ENCODE measurements around the gene SND1.

SND1 gene

DNA sequence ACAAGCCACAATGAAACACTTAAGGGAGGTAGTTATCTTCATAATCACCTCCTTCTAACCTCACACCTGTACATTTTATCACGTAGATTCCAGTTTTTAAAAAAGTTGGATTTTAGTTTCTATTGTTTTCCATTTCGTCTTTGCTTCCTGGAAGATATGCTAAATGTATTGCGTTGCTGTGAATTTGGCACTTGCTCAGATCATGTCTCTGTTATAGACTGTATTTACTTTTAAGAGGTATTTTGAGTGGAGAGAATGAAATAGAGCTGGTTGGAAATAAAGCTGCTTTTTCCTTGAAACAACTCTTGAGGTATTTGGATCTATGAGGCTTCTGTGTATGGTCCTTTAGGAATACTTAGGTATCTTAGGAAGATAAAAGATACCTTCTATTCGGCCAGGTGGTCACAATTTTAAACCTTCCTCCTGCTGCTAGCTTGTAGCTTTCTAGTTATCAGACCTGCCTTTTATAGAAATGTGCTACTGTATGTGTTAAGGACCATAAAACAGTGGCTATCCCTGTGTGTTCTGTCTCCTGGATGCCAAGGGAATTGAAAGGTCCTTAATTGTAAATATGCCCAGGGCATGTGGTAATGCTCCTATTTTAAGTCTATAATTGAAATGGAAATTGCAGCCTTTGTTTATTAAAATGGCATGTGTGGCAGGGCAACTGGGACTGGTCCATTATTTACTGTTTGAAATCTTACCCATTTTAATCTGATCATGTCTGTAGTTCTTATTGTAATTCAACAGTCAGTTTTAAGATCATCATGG is 147.7 kb downstream of the SND1 start:
- no peak for DNase-seq (ENCODE audit: low read depth in 2 of 2)

DNA sequence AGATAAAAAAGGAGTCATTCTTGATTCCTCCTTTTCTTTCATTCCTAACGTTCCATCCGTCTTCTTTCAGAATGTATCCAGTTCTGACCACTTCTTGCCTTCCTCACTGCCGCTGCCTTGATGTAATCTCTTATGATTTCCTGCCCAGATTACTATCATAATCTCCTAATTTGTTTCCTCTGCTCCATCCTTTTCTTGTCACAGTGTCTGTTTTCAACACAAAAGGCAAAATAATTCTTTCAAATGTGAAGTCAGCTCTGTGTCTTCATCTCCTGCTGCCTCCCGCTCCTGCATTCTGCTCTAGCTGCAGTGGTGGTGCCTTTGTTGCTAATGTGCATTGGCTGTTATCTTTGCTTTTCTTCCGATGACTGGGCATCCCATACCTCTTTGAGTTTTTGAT is 150.9 kb downstream of the SND1 start:
- DNase-seq (ENCODE audit: low read depth in 2 of 2), result no peak

DNA sequence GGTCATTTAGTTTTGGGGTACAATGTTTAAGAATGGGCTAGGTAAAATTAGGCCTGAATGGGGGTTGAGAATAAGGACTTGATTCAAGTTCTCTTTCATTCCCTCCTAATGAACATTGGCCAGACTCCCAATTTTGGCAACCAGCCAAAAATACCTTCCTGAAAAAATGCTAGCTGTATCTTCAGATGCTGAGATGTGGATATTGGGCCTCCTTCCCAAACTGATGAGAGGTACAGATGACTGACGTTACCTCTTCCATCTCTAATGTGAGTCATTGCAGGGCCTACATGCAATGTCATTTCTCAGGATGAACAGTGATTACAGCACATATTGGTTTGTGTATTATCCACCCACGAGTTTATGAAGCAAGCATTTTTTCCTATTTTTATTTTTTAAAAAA is 151.6 kb downstream of the SND1 start:
- no peak for DNase-seq (ENCODE audit: low read depth in 2 of 2)

DNA sequence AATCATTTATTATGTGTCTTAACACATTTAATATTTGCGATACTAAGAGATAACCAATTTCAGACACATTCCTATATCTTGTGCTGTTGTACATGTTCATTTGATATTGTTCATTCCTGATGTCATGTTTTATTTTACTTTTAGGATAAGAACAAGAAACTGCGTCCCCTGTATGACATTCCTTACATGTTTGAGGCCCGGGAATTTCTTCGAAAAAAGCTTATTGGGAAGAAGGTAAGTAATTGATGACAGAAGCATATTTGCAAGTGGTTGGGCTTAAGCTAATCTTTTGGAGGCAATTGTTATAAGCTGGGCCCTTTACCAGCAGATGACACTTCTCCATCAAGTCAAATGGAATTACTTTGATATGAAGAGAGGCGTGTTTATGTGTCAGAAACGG is 155.3 kb downstream of the SND1 start:
- no peak for DNase-seq (ENCODE audit: low read depth in 2 of 2)

DNA sequence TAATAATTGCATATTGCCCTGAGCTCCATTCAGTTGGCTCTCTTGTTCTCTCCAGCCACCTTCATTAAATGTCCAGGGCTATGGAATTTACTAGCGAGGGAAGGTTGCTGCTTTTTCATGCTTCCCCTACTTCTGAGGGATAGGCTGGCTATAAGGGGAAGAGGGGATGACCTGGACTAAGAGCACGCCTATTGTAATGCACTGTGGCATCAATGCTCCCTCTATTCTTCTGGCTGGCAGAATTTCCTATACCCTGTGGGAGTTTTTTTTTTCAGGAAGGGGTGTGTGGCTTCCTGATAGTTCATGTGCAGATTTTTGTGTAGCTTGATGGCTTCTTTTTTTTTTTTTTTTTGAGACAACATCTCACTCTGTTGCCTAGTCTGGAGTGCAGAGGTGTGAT is 155.8 kb downstream of the SND1 start:
- no peak for DNase-seq (ENCODE audit: low read depth in 2 of 2)

DNA sequence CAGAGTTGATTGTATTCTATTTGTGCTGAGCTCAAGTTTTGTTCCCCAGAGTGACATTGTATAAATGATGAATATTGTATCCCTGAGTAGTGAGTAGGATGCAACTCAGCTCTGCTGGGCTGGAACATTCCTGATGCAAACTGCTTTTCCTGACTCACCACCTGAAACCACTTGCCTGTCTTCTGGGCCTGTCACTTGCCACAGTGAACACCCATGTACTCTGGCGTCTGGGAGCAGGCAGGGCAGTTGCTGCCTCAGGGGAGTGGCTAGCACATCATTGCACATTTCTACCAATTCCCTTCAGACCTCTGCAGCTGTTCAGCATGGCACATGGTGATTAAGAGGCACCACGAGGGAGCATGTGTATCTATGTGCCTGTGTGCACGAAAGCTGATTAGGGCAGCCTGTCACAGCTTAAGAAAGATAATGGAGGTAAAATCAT is 157.3 kb downstream of the SND1 start:
- no peak for DNase-seq (ENCODE audit: low read depth in 2 of 2)

DNA sequence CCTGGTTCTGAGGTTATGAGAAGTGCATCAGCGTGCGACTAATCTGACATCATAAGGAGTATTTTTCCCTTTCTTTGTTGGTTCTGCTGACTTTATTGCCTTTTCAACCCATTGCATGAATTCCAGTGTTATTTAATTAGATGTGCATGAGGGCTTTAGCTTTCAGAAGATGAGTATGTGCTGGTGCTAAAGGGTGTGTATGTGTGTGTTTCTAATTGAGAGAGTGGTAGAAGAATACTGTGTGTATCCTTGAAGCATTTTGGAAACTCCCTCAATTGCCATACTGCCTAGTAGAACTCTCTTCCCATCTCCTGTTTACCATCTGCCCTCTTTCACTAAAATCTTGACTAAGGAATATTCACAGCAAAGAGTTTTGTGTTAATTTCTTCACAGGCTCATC is 158.1 kb downstream of the SND1 start:
- no peak for DNase-seq (ENCODE audit: low read depth in 2 of 2)

DNA sequence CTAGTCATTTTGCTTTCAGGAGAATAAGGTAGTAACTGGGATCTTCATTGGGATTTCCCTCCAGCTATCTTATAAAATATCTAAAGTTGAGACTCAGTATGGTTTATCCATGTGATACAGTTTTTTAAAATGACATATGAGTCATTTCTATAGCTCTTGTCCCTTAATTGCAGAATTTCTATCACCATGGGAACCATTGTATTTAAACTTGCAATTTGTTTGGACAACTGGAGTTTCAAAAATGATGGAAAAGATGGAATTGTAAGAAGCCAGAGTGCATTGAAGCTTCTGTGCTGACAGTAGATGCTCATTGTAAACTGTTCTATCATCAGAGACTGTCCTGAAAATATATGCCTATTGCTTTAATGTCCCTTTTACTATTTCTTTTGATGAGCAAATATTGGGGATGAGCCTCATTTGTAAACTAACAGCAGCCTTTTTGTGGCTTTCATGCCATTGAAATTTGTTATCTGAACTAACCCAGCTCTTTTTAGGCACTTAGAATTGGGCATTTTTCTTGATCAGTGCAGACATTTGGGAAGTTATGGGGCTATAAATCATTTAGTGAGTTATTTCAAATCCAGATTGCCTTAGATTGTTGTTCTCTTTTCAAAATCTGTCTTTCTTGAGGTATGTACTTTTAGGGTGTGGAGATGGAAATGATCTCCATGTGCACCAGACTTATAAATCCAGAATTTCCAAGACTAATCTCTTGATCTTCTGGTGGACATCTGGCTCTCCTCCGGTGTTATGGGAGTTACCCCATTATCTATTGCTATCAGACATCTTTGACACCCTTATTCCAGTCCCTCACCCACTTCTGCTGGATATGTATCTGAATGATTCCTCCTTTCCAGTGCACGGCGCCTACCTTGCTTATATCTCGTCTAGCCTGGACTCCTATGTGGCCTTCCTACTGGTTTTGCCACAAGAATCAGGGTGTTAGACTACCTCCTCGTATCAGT is 159.0 kb downstream of the SND1 start:
- no peak for DNase-seq (ENCODE audit: low read depth in 2 of 2)

DNA sequence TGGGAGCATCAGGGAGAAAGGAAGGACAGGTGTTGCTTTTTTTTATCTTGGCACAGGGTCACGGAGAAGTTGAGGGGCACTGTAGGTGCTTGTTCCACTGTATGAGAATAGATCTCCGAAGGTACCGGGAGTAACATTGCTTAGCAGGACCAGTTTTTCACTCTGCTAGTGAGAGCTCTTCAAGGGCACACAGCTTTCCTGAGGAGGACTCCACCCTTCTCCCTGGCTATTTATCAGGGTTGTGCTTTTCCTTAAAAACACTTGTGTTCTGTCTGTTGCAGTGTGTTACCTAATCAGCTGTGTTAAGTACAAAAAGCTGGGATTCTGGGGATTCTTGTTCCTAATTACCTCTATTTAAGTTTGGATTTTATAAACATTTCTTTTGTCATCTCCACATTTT is 160.5 kb downstream of the SND1 start:
- no peak for DNase-seq (ENCODE audit: low read depth in 2 of 2)

DNA sequence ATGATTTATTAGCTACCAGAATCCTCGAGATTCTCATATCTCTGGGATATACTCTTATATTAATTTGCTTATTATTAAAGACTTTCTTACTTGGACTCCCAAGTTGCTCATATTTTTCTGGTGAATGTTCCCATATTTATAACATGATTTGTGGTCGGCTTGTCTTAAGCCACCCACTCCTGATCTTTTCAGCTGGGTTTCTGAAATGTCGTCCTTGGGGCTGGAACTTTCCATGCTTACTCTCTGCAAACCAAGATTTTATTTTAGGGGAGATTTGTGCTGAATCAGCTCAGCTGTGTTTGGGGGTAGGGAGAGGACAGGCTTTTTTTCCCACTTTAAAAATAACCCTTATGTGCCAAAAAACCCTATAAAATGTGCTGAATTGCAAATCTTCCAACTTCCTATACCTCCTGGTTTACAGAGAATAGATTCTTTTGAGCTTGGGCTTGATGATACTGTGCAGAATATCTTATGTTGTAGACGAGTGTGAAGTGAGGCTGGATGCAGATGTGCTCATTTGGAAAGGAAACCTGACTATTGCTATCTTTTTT is 162.1 kb downstream of the SND1 start:
- DNase-seq (ENCODE audit: low read depth in 2 of 2), result no peak

DNA sequence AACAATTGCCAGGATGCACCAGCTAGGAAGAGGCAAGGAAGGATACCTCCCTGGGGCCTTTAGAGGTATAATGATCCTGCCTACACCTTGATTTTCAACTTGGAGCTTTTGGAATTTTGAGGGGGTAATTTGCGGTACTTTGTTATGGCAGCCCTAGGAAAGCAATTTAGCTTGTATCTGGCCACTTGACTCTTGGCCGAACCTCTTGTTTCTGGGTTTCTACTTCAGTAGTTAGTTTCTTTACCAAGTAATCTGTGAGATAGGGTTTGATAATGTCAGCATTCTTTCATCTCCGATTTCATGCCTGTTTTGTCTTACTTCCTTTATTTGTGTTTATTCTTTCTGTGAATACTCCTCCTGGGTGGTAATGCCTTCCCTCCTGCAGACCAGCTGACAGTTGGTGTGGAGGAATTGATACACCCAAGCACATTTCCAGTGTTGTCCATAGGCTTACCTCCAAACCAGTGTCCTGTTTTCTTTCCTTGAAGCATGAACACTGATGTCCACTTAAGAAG is 163.7 kb downstream of the SND1 start:
- no peak for DNase-seq (ENCODE audit: low read depth in 2 of 2)

DNA sequence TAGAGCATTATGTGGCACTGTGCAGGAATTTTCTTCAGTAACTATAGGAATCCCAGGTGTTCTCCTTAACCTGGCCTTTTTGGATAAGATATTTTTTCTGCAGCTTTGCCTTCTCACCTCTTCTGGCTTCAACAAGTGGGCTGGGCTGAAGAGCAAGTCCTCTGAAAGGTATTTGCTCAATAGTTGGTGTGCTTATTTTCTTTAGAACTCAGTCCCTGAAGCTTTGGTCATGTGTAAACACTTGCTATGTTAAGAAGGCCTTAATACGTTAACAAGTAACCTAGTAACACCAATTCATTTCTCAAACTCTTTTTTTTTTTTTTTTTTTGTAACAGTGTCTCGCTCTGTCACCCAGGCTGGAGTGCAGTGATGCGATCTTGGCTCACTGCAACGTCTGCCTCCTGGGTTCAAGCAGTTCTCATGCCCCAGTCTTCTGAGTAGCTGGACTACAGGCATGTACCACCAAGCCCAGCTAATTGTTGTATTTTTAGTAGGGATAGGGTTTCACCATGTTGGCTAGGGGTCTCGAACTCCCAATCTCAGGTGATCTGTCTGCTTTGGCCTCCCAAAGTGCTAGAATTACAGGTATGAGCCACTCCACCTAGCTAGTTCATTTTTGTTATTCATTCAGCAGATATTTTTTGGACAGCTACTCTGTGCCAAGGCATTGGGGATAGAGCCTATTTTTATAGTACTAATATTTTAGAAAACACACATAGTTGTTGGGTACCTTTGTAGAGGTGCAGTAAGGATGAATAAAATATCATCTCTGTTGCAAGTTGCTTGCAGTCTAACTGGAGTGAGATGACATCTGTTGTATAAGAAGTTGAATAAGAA is 164.6 kb downstream of the SND1 start:
- DNase-seq (ENCODE audit: low read depth in 2 of 2), result no peak

DNA sequence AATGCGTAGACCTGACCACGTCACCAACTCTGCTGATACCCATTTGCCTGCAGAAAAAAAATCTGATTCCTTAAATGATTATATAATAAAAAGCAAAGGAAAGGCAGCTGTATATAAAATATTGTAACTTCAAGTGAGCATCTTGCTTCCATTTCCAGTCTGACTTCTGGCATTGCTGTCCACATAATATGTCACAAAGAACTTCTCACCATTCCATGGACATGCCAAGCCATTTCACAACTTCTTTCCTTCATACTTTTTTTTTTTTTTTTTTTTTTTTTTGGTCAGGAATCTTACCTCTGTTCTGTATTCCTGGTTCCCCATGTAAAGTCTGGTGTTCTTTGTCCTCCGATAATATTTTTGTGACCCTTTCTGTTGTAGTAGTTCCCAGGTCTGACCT is 165.5 kb downstream of the SND1 start:
- DNase-seq (ENCODE audit: low read depth in 2 of 2), result no peak

DNA sequence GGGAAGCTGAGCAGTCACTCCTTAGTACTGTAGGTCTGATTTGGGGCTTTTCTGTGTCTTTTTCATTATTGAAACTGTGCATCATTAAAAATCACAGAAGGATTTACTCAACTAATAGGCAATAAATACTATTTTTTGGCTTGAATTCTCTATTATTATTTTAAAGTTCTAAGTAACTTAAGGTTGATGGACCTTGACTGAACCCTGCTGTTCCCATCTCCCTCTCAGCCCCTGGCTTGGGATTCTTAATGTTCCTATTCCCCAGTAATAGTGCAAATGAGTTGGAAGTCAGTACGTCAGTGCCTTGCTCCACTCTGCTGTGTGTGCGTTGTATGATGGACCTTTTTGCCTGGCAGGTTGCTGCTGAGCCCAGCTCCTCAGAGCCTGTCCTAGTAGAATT is 166.3 kb downstream of the SND1 start:
- DNase-seq (ENCODE audit: low read depth in 2 of 2), result no peak

DNA sequence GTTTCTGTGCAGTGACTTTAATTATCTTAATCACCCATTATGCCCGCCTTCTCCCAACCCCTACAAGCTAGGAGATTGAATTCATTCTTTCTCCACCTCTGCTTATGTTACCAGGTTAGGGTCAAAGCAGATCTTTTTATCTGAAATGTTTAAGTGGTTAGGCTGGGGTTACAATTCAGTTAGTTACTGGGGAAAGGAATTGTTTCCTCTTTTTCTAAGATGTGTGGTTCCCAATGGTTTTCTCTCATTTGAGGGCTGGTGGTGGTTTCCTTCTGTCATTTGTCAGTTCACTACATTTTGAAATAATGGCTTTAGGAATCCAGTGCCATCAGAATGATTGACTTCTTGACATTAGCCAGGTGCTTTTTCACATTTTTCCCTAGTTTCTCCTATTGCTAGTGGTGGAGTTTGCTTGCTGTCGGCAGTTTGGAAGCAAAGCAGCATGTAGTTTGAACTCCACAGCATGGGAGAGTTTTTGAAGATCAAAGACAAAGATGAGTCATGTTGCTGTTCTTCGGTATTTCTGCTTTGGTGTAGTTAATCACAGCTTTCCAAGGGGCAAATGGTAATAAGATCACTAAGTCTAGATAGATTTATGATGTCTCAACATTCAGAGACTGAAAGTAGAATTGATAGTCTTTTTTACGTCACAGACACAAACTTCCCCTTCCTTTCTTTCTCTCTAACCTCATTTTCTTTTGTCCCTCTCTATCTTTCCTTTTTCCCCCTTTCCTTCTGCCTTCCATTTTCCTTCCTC is 168.2 kb downstream of the SND1 start:
- DNase-seq (ENCODE audit: low read depth in 2 of 2), result no peak

DNA sequence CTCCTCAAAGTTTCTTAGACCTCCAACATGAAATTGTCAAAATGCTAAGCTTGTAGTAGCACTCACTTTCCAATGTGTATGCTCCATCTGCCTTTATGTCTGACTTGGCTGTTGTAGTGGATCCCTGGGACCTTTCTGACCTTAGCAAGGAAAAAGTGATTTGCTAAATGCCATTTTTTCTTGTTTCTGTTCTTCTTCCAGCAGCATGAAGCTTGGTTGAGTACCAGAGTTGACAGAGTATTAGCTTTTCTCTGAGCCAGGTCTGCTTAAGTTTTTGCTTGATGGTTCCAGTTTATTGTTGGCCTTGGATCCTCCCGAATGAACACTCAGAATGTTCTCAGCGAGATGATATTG is 168.7 kb downstream of the SND1 start:
- DNase-seq (ENCODE audit: low read depth in 2 of 2), result no peak

DNA sequence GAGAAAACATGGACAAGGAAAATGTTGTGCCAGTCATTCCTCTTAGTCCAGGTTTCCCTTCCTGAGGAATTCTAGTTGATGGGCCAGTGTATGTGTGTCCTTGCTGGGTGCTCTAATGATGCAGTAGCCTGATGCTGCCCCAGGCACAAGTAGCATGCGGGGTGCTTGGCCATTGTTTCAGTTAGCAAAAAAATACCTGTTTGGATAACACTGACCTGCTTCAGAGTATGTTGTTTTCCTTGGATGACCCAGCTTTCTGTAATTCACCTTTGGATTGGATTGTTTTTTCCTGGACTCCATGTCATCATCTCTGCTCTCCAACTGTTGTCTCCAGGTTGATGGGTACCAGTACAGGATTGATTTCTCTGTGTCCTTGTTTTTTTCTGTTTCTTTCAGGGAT is 169.2 kb downstream of the SND1 start:
- no peak for DNase-seq (ENCODE audit: low read depth in 2 of 2)

DNA sequence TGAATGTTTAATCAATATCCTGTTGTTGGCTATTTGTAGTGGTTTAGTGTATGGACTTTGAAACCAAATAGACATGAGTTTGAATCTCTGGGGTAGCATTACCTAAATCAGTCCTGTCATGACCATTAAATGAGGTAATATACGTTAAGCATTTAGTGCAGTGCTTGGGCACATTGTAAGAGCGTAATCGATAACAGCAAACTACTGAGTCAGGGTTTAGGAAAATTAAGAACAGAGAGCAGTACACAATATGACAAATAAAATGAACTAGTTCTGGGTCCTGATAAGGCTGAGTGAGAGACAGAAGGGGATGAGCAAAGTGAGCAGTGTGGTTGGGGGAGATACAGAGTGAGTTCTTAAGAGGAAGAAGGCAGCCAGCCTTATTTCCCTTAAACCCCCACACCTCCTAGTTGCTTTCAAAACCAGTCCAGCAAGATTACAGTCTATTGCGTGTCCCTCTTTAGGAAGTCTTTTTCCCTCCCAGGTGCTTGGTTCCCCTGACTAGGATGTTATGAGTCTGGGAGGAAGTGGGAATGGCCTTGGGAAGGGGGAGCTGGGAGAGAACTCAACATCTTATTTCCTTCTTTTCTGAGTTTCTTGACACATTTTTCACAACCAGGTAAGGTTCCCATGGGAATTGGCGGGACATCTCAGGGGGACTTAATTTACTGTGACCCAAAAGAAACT is 171.0 kb downstream of the SND1 start:
- no peak for DNase-seq (ENCODE audit: low read depth in 2 of 2)

DNA sequence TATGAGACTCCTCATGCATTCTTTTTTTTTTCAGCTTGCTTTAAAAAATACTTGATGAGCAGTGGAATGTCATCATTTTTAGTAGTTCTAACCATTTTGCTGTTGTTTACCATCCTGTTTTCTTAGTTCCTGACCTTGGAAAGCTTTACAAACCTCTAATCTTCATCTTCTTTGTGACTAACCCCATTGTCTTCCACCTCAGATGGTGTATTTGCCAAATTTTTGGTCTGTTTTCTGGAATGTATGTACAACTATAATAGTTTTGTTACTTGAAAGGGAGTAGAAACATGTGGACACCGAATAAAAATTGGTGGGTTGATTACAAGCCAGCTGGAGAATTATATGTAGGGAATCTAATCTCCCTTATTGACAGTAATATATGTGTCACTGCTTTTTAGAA is 172.7 kb downstream of the SND1 start:
- DNase-seq (ENCODE audit: low read depth in 2 of 2), result no peak

DNA sequence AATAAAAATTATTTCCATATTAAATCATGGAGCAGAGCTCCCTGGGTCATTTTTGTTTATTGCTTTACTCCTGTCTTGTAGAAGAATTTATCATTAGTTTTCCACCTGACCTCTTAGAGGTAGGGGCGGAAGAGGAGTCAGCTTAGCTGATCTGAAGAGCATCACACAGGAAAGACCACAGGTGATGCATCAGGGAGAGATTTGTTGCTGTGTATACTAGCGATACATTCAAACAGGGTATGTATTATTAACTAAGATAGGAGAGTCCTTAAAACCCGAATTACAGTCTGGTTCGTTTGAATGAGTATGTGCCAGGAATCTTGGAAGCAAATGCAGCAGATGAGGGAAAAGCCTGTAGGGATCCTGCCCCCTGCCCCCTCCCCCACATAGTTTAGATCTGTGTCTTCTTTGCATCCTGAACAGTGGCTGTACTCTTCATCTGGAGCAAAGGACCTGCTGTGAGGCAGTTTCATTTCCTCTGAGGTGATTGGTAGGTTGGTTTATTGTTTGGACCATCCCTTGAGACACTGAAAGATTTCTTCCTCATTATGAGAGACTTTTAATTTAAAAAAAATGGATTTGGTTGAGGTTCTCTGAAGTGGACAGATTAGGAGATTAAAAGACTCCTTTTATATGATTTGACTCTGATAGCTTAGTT is 177.0 kb downstream of the SND1 start:
- no peak for DNase-seq (ENCODE audit: low read depth in 2 of 2)
